K562 (cell line): ENCODE data around the gene KCNMB2. TPM values are rescaled to one million over a fixed set of nuclear protein-coding genes. Genes with fewer than 3 reads are reported as not detected.

ENCODE experiments used
- ATF7 ChIP-seq: fragments of 450-650 bp; IDR thresholded peaks from 2 replicates; pipeline ENCODE4 v1.7.1; 2014; ENCODE audit warnings: mild to moderate bottlenecking, moderate library complexity
- CEBPB ChIP-seq: fragments of 450-650 bp; IDR thresholded peaks from 2 replicates; pipeline ENCODE4 v1.6.1; 2016; ENCODE audit warnings: missing genetic modification characterization, missing compliant biosample characterization
- MAZ ChIP-seq, 2 experiments: fragments of 450-650 bp in 1 of 2; sonication (generic) in 1 of 2; formaldehyde crosslinking; IDR thresholded peaks in 1 of 2; conservative IDR thresholded peaks in 1 of 2; 2 replicates each; pipeline versions ENCODE4 v1.4.0 to v1.5.0; 2020; ENCODE audit warnings: mild to moderate bottlenecking in 1 of 2, missing genetic modification reagents in 1 of 2
- MGA ChIP-seq: fragments of 450-650 bp; IDR thresholded peaks from 2 replicates; pipeline ENCODE4 v1.6.1; 2016; ENCODE audit warnings: mild to moderate bottlenecking, moderate library complexity
- MTA3 ChIP-seq: fragments of 450-650 bp; formaldehyde crosslinking; IDR thresholded peaks from 2 replicates; pipeline ENCODE4 v1.6.1; 2017; ENCODE audit warnings: mild to moderate bottlenecking, borderline replicate concordance
- NR2C1 ChIP-seq, 2 experiments: fragments of 450-650 bp; IDR thresholded peaks; 2 replicates each; pipeline ENCODE4 v1.6.1; 2017; ENCODE audit warnings: mild to moderate bottlenecking in 2 of 2, antibody characterized with exemption in 1 of 2, inconsistent platforms in 1 of 2, missing compliant biosample characterization in 1 of 2, missing genetic modification characterization in 1 of 2
- SUPT5H ChIP-seq: fragments of 450-650 bp; IDR thresholded peaks from 2 replicates; pipeline ENCODE4 v1.6.1; 2016
- TAF7 ChIP-seq: fragments of 450-650 bp; IDR thresholded peaks from 2 replicates; pipeline ENCODE4 v1.6.1; 2016; ENCODE audit warnings: missing genetic modification characterization, missing compliant biosample characterization
- polyA plus RNA-seq, 8 experiments: library from polyadenylated mRNA; depleted of rRNA in 4 of 8; stranded (reverse) in 5 of 8; unstranded in 3 of 8; fragments of >200 nt; fragmentation: Nextera tagmentation in 2 of 8; fragmentation: Illumina TruSeq in 1 of 8; extraction: Ambion mirVana in 2 of 8; extraction: Trizol in 1 of 8; gene quantifications; 2 replicates each; pipeline versions ENCODE4 v1.2.1 to v1.2.3, GENCODE V29; 2011 to 2014; ENCODE audit warnings: inconsistent platforms in 1 of 8, missing spikeins in 1 of 8
- total RNA-seq, 7 experiments: library from RNA; depleted of rRNA in 6 of 7; stranded (reverse); fragments of >200 nt in 6 of 7; fragmentation: Illumina TruSeq in 2 of 7; extraction: Trizol in 2 of 7; gene quantifications; 2 replicates each; pipeline versions ENCODE4 v1.2.1 to v1.2.3, GENCODE V29; 2011 to 2021; ENCODE audit warnings: low replicate concordance in 1 of 7

The KCNMB2 gene
- total and polyA plus RNA-seq, 9 of the 15 experiments (the other 6 are each of a cell fraction or from before 2014, with no cell fraction given) = 0.04 to 0.15 TPM; not detected in 7

- TF ChIP-seq MGA (peak; percentile 21; the same call in 1 of the 2 replicates), MAZ (CRISPR knock-in tag; conservative IDR thresholded peaks at IDR 0.05 in 1 of 2, IDR thresholded peaks at IDR 0.05 in 1 of 2) (peak in 1 of 2 experiments; percentile 63; a peak in 1 of 4 replicates), NR2C1 (IDR thresholded peaks at IDR 0.05) (peak; percentile 60), NR2C1 (tag; IDR thresholded peaks at IDR 0.05) (0 out of 2 replicates have a peak, but pooled peaks have one; percentile 29), MTA3 (peak; percentile 40; the same call in 1 of the 2 replicates), TAF7 (tag) (peak; percentile 91), SUPT5H (peak; percentile 74), CEBPB (tag) (peak; percentile 49; the same call in 1 of the 2 replicates), ATF7 (peak; percentile 43; the same call in 1 of the 2 replicates)
Observed at GRCh38 chr3:178859900-178860436, 323.7 kb downstream of the KCNMB2 start (continued).
